HG03196 (cell line): ENCODE measurements around the gene SLC16A12.
A peak's percentile ranks its signal among the peaks of the same experiment; 100 is the strongest.
"Not testable (repeated sequence)": the region's sequence is repeated elsewhere in the genome, so short reads cannot be mapped to it uniquely, and the experiment has no call there.

ENCODE experiments used
- ATAC-seq: cut with Tn5 transposase; IDR thresholded peaks from one replicate; pipeline ENCODE4 v1.9.1; 2021; ENCODE audit not compliant: unreplicated experiment

Gene SLC16A12

DNA sequence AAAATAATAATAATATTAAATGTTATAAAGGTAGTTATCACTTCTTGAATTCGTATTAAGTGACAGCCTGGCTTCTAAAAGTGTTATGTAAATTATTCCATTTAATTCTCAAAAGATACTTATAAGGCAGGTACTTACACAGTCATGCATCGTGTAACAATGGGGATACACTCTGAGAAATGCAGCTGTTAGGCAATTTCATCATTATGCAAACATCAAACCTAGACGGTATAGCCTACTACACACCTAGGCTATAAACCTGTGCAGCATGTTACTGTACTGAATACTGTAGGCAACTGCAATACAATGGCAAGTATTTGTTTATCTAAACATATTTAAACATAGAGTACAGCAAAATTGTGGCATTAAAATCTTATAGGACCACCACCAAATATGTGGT is 141.5 kb downstream of the SLC16A12 start:
- ATAC-seq = no peak

GRCh38 chr10:89392974-89393373 is 142.4 kb downstream of the SLC16A12 start:
- no peak for ATAC-seq

DNA sequence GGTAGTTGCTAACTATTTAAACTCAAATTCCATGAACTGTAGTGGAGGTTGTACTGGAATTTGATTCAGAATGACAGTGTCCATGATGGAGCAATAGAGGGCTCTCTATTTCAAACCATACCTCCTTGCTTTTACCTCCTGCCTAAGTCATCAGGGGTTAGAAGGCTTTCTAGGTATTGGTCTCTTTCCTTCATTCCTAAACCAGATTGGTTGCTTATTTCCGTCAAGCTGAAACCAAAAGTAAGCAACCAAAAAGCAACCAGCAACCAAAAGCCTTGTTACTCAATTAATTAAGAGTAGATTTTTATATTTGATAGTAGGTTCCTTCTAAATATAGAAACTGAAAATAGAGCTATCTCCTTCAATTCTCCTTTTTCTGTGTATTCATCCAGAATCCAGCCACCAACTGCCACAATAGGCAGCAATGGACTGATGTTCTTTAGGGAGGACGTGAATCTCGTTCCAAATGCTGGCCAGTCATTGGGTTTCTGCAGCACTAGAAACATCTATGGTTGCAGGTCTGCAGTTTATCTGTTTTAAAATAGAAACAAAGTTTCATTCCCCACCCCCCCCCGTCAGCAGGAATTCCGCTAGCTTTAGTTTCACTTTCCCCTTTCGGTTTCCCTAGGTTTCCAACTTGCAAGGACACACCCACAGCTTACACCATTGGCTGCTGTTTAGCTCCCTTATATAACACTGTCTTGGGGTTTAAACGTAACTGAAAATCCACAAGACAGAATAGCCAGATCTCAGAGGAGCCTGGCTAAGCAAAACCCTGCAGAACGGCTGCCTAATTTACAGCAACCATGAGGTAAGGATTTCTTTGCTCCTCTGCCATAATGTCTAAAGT is 143.3 kb downstream of the SLC16A12 start, which contains the start of gene IFIT1:
Gene IFIT1 (plus strand): TSS at position 717 of the 850 bp plus-strand sequence. CDS start 90 bp downstream, at position 807.
- peak; percentile 72 for ATAC-seq

- ATAC-seq = not testable (repeated sequence)
These were observed 144.2 kb downstream of the SLC16A12 start for GRCh38 chr10:89391226-89391576.

- no peak for ATAC-seq
These were observed 144.7 kb downstream of the SLC16A12 start for GRCh38 chr10:89390476-89391225.

- no peak for ATAC-seq
These were observed 146.1 kb downstream of the SLC16A12 start for GRCh38 chr10:89389254-89389653.

GRCh38 chr10:89388806-89389205 is 146.6 kb downstream of the SLC16A12 start:
- no peak for ATAC-seq

- ATAC-seq = no peak
These were observed 150.7 kb downstream of the SLC16A12 start for GRCh38 chr10:89384474-89385340.

GRCh38 chr10:89382757-89383156 is 152.6 kb downstream of the SLC16A12 start:
- no peak for ATAC-seq
